IPS-NIHi7 (cell line): ENCODE data around the gene ALDH1A2.
"Not testable (repeated sequence)": the region's sequence is repeated elsewhere in the genome, so short reads cannot be mapped to it uniquely, and the experiment has no call there.

ENCODE experiments used
- DNase-seq: peaks from one replicate; pipeline ENCODE4 v3.0.0; 2012; ENCODE audit warnings: mixed read lengths; ENCODE audit errors: extremely low spot score

Gene ALDH1A2

DNA sequence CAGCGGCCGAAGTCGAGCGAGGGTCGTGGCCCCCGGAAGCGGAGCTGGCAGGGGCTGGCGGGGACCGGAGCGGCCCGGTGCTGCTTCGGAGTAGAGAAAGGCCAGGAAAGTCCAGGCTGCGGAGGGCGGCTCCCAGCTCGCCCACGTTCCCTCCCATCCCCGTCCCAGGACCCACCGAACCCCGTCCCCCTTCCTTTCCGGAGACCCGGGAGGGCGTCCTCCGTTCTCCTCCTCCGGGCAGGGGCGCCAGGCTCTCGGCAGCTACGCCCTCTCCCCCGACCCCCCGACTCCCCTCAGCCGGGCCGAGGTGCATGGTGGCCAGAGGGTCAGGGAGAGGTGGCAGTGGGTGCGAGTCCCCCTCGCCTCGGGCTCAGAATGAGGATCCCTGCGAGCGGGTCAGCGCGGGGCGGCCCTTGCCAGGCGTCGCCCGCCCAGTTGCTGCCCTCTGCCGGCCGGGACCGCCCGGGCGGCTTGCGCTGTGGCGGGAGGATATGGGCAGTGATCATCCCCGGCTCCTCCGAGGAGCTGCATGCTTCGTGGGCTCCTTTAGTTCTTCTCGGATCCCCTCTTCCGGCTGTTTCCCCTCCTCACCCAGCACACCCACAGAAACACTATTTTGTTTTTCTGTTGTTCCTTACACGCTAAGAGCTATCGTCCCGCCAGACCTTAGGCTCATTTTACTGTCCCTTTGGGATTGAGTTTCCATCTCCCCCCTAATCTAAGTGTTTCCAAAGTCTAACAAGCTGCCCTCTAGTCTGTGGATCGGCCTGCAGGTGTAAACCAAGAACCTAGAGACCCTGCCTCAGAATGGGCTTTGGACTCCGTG is 744 bp upstream of the ALDH1A2 start:
- peak; percentile 83 for DNase-seq

DNA sequence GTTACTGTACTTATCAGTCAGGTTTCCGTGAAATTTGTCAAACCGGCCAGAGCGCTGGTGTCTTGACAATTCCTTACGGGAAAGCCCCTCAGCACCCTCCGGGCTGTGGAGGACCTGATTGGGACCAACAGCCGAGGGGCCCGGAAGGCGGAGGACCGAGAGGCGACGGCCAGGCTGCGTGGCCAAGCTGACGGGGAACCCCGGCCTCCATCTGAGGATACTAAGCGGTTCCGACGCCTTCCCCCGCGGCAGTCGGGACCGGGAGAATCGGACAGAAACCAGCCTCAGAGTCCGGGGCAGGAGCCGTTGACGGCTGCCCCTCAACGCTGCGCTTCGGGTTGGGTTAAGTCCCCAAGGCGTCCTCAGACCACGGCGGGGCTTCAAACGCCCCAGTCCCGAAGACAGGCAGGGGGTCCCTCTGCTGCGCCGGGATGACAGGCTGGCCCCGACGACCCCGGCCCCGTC is 499 bp downstream of the ALDH1A2 start:
- peak; percentile 24 for DNase-seq

DNA sequence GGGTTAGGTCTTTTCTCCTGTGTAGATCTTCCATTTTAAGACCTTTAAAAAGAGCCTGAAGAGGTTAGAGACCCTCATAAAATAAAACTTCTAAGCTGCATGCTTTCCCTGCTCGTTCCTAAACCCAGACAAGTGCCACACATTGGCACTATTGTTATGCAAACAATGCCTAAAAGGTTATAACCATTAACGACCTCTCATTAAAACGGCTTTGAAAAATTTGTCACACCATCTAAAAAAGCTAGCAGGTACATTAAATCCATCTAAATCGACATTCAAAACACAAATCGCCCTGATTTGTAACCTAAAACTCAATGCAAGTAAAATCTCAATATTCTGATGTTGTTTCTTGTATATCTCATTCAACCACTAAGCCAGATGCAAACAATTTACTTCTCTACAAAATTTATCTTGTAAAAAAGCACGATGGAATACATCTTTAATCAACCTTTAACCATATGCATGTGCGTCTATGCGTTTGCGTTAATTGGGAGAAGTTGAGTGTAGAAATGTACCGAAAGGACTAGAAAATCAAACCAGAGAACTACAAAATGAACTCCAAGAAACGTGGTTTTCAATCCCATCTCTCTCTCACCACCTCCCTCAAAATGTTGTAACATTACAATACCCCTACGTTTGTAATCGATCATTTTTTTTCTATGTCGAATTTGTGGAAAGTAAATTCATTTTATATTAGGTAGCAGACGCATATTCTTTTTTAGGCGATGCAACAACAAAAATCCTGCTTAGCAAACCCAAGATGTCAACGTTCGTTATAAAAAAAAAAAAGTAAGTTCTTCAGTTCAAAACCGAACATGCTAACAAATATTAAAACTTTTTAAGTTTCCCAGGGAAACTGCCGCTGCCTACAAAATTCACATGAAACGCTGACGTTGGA is 1.2 kb downstream of the ALDH1A2 start:
- no peak for DNase-seq

DNA sequence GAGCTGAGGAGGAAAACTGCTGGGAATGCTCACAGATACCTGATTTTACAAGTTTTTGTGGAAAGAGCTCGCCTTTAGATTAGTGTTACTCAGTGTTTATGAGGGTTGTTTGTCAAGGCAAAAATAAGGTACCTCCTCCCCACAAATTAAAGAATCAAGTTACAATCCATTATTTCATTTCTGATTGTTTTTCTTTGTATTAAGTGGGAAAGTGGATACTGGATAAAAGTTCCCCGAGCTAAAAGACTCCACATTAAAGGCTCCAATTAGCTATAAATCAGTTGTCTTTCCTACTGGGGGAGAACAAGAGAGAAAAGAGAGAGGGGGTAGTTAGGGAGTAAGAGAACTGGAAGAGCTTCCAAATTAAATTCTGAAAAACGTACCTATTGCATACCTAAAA is 1.9 kb downstream of the ALDH1A2 start:
- DNase-seq, result no peak

DNA sequence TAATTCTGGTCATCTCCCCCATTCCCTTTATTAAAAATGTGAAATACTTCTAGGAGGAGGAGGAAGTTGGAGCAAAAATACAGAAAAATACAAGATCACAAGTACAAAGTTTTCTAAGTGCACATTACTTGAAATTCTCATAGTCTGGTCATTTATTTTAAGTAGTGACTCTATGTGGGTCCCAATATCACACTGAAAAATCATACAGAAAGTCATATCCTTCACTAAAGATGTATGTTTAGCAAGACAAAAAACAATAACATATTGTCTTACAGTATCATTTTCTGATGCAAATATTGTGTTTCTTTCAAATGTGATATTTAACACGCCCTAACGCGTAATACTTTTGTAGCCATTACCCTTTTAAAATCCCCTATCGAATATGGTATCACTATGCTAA is 2.5 kb downstream of the ALDH1A2 start:
- DNase-seq, result no peak

DNA sequence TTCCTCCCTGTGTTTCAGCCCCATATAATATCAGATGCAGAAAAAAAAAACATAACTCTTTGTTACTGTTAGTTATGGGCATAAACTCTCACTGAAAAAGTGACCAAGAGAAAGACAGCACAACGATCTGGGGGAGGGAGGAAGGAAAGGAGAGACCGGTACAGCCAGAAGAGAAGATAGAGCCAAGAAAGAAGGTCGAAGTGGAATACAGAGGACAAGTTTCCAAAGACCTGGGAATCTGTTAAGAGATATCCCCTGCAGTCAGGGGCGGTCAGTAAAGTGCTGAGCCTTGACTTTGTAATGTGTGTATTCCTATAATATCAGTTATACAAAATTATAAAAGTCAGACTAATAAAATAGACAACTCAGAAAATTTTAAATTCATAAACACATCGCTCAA is 3.3 kb downstream of the ALDH1A2 start:
- DNase-seq, result no peak

DNA sequence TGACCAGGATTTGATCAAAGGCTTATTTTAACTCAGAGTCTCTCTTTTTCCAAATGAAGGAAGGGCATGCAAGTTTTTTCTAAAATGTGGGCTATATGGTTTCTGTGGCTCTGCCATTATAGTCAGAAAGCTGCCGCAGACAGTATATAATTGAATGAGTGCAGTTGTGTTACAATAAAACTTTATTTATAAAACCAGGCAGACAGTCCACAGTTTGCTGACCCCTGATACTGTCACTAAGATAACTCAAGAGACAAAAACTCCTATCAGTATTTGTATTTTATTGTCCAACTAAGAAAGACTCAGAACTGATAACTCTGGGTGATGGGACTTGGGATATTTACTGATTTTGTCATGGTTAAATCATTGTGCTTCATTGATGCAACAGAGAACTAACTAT is 4.9 kb downstream of the ALDH1A2 start:
- no peak for DNase-seq

DNA sequence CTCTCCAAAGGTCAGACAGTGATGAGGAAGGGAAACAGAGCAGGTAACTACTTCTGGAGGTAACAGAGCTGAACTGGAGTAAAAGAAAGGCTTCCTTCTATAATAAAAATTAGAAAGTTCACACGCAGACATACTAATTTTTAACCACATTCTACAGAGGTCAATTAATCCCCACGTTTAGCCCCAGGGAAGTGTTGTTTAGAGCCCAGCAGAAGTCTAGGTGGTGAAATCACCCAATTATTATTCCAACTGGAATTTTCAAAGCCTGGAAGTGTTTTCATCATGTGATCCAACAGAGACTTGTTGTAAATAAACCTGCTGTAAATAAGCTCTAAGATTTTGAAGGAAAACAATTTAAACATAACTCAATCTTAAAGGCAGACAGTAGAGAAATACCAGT is 6.8 kb downstream of the ALDH1A2 start:
- no peak for DNase-seq

DNA sequence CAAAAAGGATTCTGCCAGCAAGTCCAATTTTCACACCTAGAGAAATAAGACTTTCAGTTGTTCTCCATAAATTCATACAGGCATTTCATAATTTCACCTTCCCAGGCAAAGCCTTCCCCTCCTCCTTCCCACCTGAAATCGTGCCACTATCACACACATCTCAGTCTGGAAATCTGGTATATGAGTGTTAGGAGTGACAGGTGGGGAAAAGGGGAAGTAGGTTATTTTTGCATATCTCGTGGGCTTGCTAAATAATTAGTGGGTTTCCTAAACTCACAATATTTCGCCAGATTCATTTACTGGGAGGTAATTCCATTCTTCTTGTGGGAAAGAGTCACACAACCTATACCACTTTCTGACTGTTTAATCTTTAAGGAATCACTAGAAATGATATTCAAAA is 7.4 kb downstream of the ALDH1A2 start:
- no peak for DNase-seq

DNA sequence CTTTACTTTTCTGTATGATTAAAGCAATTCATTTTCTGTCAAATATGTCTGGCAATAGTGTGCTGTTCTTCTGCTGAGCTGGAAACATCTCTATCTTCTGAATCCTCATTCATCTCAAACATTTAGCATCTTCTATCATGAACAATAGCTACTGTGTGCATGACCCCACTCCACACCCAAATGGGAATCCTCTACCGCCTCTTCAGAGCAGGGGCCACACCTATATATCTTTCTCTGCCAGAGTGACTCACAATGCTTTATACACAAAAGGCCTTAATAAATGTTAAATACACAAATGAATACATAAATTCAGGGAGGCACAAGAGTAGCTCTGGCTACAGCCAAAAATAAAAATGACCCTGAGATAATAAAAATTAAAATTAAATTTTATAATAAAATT is 8.0 kb downstream of the ALDH1A2 start:
- no peak for DNase-seq

DNA sequence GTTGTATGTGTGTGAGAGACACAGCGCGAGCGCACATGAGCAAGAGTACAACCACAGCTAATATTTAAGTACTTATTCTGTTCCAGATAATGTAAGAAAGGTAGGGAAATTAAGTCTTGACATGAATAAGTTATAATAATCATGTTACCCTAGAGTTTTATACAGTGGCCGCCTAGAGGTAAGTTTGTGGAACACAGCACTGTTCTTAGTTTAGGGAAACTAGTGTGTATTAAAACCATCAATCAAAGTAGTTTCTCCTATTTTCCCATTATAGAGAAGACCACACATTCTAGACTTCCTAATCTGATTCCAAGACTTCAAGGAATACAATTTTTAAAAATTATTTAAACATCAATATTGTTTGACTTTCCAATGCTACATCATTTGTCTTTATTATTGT is 9.5 kb downstream of the ALDH1A2 start:
- no peak for DNase-seq

DNA sequence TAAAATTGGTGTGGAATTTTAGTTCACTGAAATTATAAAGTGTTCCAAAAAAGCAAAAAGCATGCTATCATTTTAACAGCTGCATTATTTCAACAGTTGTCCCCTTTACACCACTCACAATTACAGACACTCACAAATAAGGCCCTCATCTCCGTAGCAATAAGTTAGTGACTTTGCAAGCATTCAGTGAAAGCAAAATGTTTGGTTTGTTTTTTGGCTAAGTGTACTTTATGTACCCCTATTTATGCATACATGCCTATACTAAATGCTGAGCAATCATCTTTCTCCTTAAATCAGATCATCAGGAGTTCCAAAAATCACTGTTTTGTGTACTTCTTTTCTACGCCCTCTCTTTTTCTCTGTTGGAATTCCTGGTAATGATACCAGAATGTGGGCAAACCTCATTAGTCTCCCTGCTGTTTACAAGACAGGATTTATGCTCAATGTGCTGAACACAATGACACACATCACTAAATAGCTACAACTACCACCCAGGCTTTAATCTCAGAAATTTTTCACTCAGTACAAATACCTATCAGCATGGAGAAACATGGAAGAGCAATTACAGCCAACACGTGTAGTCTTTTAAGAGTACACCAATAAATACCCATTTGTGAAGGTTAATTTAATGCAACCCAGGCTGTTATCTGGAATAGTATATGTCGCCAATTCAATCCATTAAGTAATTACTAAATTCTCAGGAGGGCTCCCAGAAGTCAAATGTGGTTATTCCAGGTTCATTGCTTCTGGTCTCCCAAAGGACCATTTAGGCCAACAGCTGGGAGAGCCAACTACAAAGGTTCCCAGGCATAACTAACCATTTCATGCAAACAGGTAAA is 12.0 kb downstream of the ALDH1A2 start:
- no peak for DNase-seq

DNA sequence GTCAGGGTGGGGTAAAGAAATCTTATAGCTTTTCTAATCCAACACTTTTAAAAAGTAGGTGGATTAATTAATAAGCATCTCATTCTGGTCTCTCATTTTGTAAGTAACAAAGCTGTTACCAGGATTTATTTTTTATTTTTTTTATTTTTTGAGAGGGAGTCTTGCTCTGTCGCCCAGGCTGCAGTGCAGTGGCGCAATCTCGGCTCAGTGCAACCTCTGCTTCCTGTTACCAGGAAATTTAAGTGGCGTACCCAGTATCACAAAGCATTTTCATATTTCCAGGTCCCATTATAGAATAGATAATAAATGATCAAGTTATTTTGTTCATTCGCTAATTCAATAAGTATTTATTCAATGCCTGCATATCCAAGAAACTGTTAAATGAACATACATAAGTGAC is 13.2 kb downstream of the ALDH1A2 start:
- DNase-seq, result no peak

DNA sequence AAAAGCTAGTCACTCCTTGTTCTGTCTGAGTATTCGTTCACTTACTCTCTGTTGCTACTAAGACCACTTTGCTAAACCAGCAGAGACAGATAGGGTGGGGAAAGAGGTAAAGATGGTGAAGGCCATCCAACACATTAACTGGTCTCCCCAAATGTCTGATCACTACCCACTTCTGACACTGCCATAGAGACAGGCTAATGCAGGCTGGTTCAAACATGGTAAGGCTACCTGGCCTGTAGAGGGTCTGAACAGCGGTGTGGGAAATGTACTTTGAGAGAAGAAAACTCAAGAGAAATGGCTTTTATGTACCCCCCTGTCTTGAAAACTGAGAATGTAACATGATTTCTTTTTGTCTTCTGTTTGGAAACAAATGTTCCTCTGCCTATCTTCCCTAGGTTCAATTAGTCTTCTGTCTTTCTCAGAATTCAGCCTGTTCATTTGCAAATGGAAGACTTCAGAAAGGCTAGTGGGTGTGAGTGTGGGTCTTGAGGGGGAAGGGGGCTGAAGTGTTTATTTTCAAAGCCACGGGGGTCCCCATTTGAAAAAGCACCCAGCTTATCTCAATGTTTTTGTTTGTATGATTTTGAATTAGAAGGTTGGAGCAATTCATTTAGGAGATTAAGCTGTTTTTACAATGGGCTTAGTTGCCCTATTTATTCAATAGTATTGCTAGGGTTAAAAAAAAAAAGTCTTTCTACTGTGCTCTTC is 15.8 kb downstream of the ALDH1A2 start:
- DNase-seq, result peak; percentile 9

DNA sequence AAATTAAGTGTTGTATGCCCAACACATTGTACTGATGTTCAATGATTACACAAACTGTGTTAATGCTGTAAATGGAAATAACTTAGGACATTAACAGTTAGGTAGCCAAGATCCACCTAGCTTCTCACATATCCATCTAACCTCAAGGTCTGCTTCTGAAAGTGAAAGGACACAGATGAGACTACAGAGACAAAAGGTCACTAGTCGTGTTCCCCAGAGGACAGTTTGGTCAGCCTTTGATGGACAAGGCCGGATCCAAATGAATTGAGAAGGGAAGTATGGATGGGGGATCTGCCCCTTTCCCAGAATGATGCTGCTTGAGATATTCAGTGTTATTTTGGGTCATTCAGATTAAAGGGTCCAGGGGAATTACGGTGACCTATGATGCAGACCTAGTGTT is 17.2 kb downstream of the ALDH1A2 start:
- no peak for DNase-seq

DNA sequence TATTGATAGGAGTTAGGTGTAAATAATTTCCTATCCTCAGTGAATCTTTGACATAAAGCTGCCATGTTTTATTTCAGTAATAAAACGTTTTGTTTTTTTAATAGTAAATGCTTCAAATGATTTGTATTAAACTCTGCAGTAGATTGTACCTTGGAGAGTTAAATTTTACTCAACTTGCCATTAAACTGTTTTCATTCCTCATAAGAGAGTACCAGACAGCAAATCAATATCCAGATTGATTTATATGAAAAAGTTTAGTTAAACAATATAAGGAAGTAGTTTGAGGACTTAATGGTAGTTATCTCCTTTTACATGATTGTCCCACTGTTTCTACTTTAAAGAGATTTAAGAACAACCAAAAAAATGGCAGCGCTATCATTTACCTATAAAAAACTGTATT is 18.4 kb downstream of the ALDH1A2 start:
- no peak for DNase-seq

DNA sequence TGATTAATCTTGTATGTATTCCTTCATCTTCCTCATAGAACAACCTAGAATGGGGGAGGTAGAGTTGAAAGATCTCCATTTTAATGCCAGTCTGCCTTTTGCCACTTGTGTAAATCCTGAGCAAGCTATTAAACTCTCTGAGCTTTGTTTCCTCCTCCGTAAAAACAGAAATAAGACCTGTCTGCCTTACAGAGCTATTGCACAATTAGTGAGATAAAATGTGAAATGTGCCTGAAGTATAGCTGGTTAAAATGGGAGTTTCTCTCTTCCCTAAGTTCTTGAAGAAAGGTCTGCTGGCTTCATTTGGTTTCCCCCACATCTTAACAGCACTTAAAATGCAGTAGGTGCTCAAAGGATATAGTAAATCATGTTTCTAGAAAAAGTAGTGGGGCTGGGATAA is 19.0 kb downstream of the ALDH1A2 start:
- no peak for DNase-seq

DNA sequence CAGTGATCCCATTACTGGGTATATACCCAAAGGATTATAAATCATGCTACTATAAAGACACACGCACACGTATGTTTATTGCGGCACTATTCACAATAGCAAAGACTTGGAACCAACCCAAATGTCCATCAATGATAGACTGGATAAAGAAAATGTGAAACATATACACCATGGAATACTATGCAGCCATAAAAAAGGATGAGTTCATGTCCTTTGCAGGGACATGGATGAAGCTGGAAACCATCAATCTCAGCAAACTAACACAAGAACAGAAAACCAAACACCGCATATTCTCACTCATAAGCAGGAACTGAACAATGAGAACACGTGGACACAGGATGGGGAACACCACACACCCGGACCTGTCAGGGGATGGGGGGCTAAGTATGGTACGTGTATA is 20.1 kb downstream of the ALDH1A2 start:
- DNase-seq, result not testable (repeated sequence)

DNA sequence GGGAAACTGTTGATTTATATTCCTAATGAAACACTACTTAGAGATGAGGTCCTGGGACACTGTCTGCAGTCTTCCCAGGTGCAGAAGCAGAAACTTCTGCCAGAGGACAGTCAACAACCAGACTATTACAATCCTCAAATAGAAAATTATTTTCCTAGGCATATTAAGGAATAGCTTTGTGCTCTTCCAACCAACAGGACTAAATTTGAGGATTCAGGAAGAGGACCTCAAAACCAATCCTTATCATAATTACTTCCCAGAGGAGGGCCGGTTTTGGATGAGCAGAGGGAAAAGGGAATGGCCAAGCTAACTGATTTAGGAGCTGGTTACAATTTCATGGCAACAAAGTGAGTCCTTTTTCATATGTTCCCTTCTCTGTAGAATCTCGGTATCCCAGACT is 21.0 kb downstream of the ALDH1A2 start:
- no peak for DNase-seq

DNA sequence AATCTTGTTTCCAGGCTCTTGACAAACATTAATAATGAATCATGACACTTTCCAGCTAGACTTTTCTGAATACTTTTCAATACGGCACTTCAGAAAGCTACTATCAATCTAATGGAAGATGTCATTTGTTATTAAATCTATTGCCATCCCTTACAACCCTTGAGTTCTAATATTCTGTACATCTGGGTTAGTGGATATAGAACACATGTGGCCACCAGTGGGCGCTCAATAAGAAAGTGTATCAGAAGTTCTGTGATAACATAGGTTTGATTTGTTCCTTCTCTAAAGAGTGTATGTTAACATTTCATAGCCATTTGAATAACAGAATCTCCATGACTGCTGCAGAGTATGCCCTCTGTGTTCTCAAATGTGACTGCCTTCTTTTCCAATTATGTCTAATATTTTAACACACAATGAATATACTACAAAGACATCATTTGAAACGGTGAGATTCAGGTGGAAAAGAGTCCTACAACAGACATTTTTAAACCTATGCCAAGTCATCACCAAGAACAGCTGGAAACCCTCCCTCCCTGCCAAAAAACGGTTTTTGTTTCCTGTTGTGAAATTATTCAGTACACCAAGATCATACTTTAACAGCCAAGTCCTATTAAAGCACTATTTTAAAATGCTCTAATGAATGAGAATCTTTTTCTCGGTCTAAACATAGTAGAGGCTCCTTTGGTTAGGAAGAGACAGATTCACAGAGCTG is 22.2 kb downstream of the ALDH1A2 start:
- peak; percentile 18 for DNase-seq

DNA sequence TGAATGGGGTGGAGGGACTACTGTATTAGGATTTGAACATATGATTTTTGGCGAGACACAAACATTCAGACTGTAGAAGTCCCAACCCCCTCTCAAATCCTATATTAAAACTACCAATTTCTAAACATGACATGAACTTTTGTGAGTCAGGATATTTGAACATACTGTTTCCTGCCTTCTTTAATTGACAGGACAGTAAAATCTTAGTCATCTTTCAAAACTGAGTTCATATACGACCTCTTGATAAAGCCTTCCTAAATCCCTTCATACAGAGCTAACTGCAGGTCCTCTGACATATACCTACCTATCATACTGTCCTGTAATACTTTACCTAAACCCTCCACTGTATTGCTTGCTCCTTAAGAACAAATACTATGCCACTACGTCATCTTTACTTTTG is 23.5 kb downstream of the ALDH1A2 start:
- DNase-seq, result no peak
